HG03159 (cell line): ENCODE data around the gene RAPGEF2.

Experiments used
- ATAC-seq: cut with Tn5 transposase; IDR thresholded peaks from one replicate; pipeline ENCODE4 v1.9.1; 2021; ENCODE audit warnings: mild to moderate bottlenecking, moderate library complexity; ENCODE audit not compliant: unreplicated experiment

The RAPGEF2 gene

GRCh38 chr4:159269956-159270355, 167.1 kb downstream of the RAPGEF2 start:
- no peak for ATAC-seq

- ATAC-seq = no peak
Observed at GRCh38 chr4:159271856-159272255, 169.0 kb downstream of the RAPGEF2 start.

GRCh38 chr4:159272273-159273140, 169.6 kb downstream of the RAPGEF2 start:
- ATAC-seq = no peak

- no peak for ATAC-seq
Observed at GRCh38 chr4:159273141-159273438, 170.2 kb downstream of the RAPGEF2 start.

GRCh38 chr4:159273841-159274240, 171.0 kb downstream of the RAPGEF2 start:
- ATAC-seq = no peak

GRCh38 chr4:159278399-159278798, 175.5 kb downstream of the RAPGEF2 start:
- no peak for ATAC-seq

GRCh38 chr4:159279084-159279483, 176.2 kb downstream of the RAPGEF2 start:
- no peak for ATAC-seq

GRCh38 chr4:159280442-159281172, 177.7 kb downstream of the RAPGEF2 start:
- no peak for ATAC-seq

- ATAC-seq = no peak
Observed at GRCh38 chr4:159281771-159282170, 178.9 kb downstream of the RAPGEF2 start.

- no peak for ATAC-seq
Observed at GRCh38 chr4:159282329-159282728, 179.4 kb downstream of the RAPGEF2 start.

GRCh38 chr4:159282944-159283343, 180.1 kb downstream of the RAPGEF2 start:
- ATAC-seq = no peak

GRCh38 chr4:159283696-159284095, 180.8 kb downstream of the RAPGEF2 start:
- no peak for ATAC-seq

GRCh38 chr4:159284113-159284512, 181.2 kb downstream of the RAPGEF2 start:
- ATAC-seq = no peak

GRCh38 chr4:159284733-159285132, 181.9 kb downstream of the RAPGEF2 start:
- ATAC-seq = no peak

- ATAC-seq = no peak
Observed at GRCh38 chr4:159287767-159288166, 184.9 kb downstream of the RAPGEF2 start.

GRCh38 chr4:159289682-159290081, 186.8 kb downstream of the RAPGEF2 start:
- no peak for ATAC-seq

- no peak for ATAC-seq
Observed at GRCh38 chr4:159290321-159291030, 187.6 kb downstream of the RAPGEF2 start.

GRCh38 chr4:159291176-159291575, 188.3 kb downstream of the RAPGEF2 start:
- ATAC-seq = no peak

- no peak for ATAC-seq
Observed at GRCh38 chr4:159292137-159292896, 189.4 kb downstream of the RAPGEF2 start.

- ATAC-seq = no peak
Observed at GRCh38 chr4:159293811-159294515, 191.1 kb downstream of the RAPGEF2 start.
